Measurements from ENCODE around the gene TMEM259.

Gene TMEM259

GRCh38 chr19:1020868-1021425, at the start of gene TMEM259:
Gene TMEM259, minus strand, starts transcription at chr19:1021123. Its CDS starts 127 bp downstream, at chr19:1020996.
- peak; percentile 96 for DNase-seq (ENCODE audit: low read depth)

GRCh38 chr19:1070576-1070930, 49.6 kb upstream of the TMEM259 start:
- no peak for DNase-seq (ENCODE audit: low read depth)

- DNase-seq (ENCODE audit: low read depth) = no peak
Measured at GRCh38 chr19:1069009-1069779, 48.3 kb upstream of the TMEM259 start.

- DNase-seq (ENCODE audit: low read depth) = no peak
Measured at GRCh38 chr19:1068009-1069001, 47.4 kb upstream of the TMEM259 start.

- DNase-seq (ENCODE audit: low read depth) = no peak
Measured at GRCh38 chr19:1067341-1067957, 46.5 kb upstream of the TMEM259 start.

- DNase-seq (ENCODE audit: low read depth) = peak; percentile 73
Measured at GRCh38 chr19:1066748-1067340, 45.9 kb upstream of the TMEM259 start, which contains the start of gene ARHGAP45. Gene ARHGAP45, plus strand, starts transcription at chr19:1067167. Its CDS starts 239 bp downstream, at chr19:1067406.

GRCh38 chr19:1066251-1066747, 45.4 kb upstream of the TMEM259 start:
- DNase-seq (ENCODE audit: low read depth) = no peak

- no peak for DNase-seq (ENCODE audit: low read depth)
Measured at GRCh38 chr19:1065606-1066109, 44.7 kb upstream of the TMEM259 start.

- peak; percentile 70 for DNase-seq (ENCODE audit: low read depth)
Measured at GRCh38 chr19:1064661-1065605, 44.0 kb upstream of the TMEM259 start.

- no peak for DNase-seq (ENCODE audit: low read depth)
Measured at GRCh38 chr19:1063909-1064660, 43.2 kb upstream of the TMEM259 start.

GRCh38 chr19:1063030-1063908, 42.3 kb upstream of the TMEM259 start:
- DNase-seq (ENCODE audit: low read depth) = no peak

GRCh38 chr19:1062387-1063029, 41.6 kb upstream of the TMEM259 start:
- no peak for DNase-seq (ENCODE audit: low read depth)

- DNase-seq (ENCODE audit: low read depth) = no peak
Measured at GRCh38 chr19:1061987-1062386, 41.1 kb upstream of the TMEM259 start.

GRCh38 chr19:1060689-1061088, 39.8 kb upstream of the TMEM259 start:
- no peak for DNase-seq (ENCODE audit: low read depth)

- DNase-seq (ENCODE audit: low read depth) = no peak
Measured at GRCh38 chr19:1058112-1058511, 37.2 kb upstream of the TMEM259 start.

GRCh38 chr19:1057176-1057855, 36.4 kb upstream of the TMEM259 start:
- DNase-seq (ENCODE audit: low read depth) = no peak

Measured in activated T-cell treated with anti-CD3 and anti-CD28 coated beads for 24 hours (primary cell).